SIG-M5 treated with dmso at 0.1 percent for 504 hours (cell line): Measurements from ENCODE around the gene NOTCH4.

ENCODE experiments used
- DNase-seq: peaks from one replicate; lab custom pipeline; 2025; ENCODE audit not compliant: unreplicated experiment; lab: John Stamatoyannopoulos, UW

Gene NOTCH4

GRCh38 chr6:32183030-32183429, 40.8 kb downstream of the NOTCH4 start:
- DNase-seq, result no peak

GRCh38 chr6:32182555-32182981, 41.3 kb downstream of the NOTCH4 start:
- DNase-seq, result no peak

GRCh38 chr6:32181915-32182529, 41.8 kb downstream of the NOTCH4 start:
- DNase-seq, result no peak

GRCh38 chr6:32181148-32181702, 42.6 kb downstream of the NOTCH4 start:
- no peak for DNase-seq

GRCh38 chr6:32179766-32180405, 44.0 kb downstream of the NOTCH4 start:
- no peak for DNase-seq

GRCh38 chr6:32178547-32179440, 45.1 kb downstream of the NOTCH4 start:
- DNase-seq, result no peak

GRCh38 chr6:32177788-32178546, 45.9 kb downstream of the NOTCH4 start, which contains the start of gene RNF5:
TSS of gene RNF5 (plus strand) at chr6:32178405. CDS start at chr6:32178512, 107 bp downstream.
- DNase-seq, result peak; percentile 100

GRCh38 chr6:32177183-32177787, 46.6 kb downstream of the NOTCH4 start:
- DNase-seq, result no peak

GRCh38 chr6:32176476-32177182, 47.2 kb downstream of the NOTCH4 start:
- DNase-seq, result no peak

- DNase-seq, result peak; percentile 93
Measured at GRCh38 chr6:32175711-32176475, 48.0 kb downstream of the NOTCH4 start, which contains the start of gene AGPAT1. TSS of gene AGPAT1 (minus strand) at chr6:32176084. CDS start at chr6:32171496, 4,588 bp downstream.

GRCh38 chr6:32175322-32175710, 48.6 kb downstream of the NOTCH4 start:
- no peak for DNase-seq

- DNase-seq, result no peak
Measured at GRCh38 chr6:32174416-32174815, 49.5 kb downstream of the NOTCH4 start.

- no peak for DNase-seq
Measured at GRCh38 chr6:32173051-32173727, 50.7 kb downstream of the NOTCH4 start.

- DNase-seq, result no peak
Measured at GRCh38 chr6:32171234-32171633, 52.6 kb downstream of the NOTCH4 start.

- no peak for DNase-seq
Measured at GRCh38 chr6:32170294-32170693, 53.6 kb downstream of the NOTCH4 start.

- no peak for DNase-seq
Measured at GRCh38 chr6:32168807-32169591, 54.9 kb downstream of the NOTCH4 start.

- DNase-seq, result no peak
Measured at GRCh38 chr6:32168350-32168749, 55.5 kb downstream of the NOTCH4 start.
